IPS-NIHi7 (cell line): ENCODE results near the gene SLC6A6.

ENCODE experiments used
- DNase-seq: peaks from one replicate; pipeline ENCODE4 v3.0.0; 2012; ENCODE audit warnings: mixed read lengths; ENCODE audit errors: extremely low spot score

SLC6A6 gene

DNA sequence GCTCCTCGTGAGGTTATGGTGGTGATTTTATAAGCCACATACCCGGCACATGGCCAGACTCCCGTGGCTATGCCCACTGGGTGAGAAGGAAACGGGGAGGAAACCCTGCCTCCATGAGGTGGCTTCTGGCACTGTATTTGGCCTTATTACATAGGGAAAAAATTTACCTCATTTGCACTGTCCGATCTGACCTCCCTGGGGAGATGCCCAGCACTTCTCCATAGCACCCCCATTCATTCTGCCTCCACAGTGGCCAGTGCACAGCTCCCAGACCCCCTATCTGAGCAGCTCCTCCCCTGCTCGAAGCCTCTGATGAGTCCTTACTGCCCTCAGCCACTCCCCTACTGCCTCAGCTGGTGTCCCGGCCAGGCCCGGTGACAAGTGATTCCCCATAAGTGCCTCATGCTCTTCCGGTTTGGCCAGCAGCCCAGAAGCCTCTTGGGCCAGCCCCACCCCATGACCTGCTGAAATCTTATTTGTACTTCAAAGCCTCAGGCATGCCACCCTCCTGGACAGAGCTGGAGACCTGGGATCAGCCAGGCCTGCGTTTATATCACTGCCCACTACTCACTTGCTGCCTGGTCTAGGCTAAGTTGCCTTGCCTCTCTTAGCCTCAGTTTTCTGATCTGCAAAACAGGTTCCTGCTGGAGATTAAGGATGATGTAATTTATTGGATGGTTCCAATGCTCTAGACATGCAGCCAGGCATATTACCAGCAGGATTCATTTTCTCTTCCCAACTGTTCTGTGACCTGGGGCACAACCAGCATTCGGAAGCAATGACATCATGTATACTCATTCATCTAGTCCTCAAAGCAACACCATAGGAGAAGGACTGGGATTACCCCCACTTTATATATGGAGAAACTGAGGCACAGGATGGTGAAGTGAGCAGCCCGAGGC, 30.6 kb upstream of the SLC6A6 start:
- DNase-seq = no peak

DNA sequence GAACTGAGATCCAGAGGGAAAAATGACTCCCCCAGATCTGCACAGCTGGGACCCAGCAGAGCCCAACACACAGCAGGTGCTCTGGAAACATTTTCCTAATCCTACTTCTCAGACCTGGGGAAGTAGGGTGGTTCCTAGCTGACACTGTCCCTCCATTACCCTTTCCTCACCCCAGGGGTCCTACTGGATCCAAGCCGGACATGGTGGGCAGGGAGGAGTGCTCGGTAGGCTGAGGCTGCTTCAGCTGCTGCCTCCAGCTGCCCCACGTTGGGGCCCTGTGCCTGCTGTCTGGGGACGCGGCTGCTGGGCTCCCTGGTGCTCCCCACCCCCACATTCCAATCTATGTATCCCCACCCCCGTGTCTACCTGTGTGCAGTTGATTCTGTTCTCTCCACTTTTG, 29.8 kb upstream of the SLC6A6 start:
- DNase-seq = no peak

DNA sequence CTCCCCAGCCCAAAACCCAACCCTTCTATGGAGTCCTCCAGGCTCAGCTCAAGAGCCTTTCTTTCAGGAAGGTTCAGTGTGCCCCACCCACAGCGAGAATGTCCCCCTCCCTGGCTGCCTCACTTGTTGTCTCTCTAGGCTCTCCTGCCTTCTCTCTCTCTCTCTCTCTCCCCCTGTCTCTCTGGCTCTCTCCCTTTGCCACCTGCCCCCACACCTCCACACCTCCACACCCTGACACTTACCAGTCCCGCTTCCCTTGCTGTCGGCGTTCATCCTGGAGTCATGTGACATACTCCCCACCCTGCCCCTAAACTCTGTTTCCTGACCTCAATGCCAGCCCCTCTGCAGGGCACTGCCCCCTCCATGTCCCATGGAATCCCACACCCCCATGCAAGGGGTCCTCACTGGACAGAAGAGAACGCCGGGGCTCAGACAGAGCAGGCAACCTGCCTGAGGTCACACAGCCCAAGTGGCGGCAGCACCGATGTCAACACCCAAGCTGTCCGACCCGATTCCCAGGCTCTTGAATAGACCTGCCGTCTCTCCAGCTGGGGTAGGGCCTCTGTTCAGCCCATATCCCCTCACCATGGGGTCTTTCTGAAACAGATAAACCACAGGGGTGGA, 28.5 kb upstream of the SLC6A6 start:
- DNase-seq = no peak

DNA sequence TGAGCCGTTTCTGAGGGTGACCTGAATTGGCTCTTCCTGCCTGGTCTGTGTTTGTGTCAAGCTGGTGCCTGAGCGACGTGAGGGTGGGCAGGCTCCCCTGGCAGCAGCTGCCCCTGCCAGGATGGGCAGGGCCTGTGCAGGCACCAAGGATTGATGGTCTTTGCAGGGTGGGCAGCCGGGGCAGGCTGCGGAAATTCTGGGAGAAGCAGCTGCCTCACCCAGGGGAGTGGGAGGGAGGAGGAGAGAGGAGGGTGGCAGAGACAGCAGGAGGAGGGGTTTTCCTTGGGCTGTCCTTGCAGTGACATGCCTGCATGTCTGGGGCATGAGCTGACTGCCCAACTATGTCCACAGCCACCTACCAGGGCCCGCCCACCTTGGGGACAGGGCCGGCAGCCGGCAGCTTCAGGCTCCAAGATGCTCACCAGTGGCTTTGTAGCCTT, 27.9 kb upstream of the SLC6A6 start:
- peak; percentile 31 for DNase-seq

DNA sequence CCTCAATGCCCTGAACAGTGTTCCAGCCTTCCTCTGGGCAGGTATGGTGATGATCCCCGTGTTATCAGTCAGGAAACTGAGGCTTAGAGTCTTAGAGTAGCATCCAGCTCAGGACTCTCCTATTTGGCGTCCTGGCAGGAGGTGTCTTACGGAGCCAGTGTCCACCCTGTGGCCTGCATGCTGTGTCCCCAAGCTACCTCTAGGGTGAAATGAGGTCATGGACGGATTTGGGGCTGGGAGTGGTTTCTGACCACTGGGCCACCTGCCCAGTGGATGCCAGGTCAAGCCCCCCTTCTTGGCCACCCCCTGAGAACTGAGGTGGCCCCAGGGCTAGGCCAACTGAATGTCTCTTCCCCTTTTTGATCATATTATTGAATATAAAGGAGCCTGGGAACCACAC, 27.2 kb upstream of the SLC6A6 start:
- DNase-seq = no peak

DNA sequence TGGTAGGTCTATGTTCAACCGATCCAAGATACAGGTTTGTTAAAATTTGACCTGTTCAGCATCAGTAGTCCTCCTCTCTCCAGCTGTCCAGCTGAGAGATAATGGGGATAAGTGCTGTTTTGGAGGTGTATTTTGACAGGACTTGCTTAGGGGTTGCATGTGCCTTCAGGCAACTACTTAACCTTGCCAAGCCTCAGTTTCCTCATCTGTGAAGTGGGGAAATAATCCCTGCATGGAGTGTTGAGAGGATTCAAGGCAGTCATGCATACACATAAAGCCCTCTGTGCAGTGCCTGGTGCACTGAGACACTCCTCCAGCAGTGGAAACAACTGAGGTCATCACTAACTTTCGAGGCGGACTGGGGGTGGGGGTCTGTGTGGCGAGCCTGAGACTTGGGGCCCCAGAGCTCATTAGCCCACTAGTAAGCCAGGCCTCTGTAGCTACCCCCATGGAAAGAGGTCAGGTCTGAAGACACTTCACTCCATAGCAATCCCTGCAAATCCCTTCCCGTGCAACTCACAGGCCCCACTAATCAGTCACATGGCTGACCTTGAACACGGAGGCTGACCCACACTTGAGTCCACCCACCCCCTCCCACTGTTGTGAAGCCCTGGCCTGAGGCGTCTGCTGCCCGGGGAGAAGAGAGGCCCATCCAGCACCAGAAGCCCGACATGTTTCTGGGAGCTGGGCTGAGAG, 25.9 kb upstream of the SLC6A6 start:
- DNase-seq = no peak

DNA sequence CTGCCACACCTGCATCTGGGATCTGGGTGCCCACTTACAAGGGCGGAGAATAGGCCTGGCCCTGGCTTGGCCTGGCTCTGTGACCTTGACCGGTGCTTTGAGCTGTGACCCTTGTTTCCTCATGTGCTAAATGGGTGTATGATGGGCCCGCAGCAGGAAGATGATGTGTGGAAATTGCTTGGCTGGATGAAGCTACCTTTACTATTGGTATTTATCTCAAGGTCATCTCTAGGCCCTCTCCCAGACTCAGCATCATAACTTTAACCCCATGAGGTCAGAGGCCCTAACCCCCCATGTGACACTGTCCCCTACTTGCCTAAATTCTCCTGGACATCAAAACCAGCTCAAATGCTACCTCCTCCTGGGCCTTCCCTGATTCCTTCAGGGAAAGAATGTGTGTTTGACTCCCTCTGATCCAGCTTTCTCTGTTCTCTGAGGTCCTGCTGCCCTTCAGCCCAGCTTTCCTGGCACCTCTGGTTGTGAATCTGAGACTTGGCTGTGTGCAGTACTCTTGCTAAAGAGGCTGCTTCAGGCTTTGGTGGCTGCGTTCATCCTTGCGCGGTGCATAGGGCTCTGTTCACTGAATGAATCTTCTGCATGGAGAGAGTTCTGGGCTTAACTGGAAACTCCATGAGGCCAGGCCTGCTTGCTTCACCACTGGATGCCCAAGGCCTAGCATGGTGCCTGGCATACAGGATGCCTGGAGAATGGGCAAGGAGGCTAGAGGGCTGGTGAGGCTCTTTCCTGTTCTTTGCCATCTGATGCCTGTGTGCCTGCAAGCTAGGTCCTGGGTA, 25.2 kb upstream of the SLC6A6 start:
- DNase-seq = no peak

DNA sequence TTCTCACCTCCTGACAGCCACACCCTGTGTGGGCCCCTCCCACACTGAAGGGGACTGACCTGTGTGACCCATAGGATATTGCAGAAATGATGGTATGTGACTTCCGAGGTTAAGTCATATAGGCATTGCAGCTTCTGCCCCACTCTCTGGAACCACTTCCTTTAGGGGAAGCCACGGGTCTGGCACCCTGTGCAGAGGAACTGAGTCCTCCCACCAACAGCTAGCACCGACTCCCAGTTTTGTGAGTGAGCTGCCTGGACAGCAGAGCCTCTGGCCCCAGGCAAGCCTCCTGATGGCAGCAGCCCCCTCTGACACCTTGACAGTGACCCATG, 24.6 kb upstream of the SLC6A6 start:
- DNase-seq = no peak

DNA sequence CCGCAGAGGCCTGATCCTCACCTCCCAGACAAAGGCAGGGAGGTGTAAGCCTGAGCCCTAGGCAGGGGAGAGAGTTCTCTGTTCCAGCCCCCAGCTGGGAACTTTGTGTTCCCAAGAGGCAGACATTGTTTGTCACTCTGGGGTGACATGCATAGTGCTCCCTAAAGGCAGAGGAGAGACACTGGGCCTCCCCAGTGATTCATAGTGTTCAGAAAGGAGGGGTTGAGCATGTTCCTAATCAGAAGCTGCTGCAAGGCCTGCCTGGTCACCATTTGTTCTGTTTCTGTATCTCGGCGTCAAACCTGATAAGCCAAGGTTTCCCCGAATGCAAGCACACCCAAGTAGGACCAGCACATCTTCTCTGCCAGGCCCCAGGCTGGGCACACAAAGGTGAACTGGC, 24.0 kb upstream of the SLC6A6 start:
- DNase-seq = no peak

DNA sequence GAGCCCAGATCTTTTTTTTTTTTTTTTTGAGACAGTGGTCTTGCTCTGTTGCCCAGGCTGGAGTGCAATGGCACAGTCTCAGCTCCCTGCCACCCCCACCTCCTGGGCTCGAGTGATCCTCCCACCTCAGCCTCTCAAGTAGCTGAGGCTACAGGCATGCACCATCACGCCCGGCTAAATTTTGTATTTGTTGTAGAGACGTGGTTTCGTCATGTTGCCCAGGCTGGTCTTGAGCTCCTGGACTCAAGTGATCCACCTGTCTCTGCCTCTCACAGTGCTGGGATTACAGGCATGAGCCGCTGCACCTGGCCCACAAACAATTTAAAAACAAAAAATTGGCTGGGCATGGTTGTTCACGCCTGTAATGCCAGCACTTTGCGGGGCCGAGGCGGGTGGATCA, 22.6 kb upstream of the SLC6A6 start:
- no peak for DNase-seq

DNA sequence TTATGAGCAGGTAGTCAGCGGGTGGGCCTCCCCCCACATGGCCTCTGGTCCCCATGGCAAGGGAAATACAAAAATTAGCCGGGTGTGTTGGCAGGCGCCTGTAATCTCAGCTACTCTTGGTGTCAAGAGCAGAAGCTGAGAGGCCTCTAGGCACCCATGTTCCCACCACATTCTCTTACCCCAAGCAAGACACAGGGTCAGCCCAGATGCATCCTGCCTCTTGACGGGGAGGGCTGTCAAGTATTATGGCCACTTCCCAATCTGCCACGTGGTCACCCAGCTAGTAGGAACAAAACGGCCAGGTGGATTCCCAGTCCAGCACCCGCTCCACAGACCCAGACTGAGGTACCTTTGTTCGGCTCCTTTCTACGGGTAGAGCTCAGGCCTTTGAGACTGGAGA, 16.2 kb upstream of the SLC6A6 start:
- DNase-seq = no peak

DNA sequence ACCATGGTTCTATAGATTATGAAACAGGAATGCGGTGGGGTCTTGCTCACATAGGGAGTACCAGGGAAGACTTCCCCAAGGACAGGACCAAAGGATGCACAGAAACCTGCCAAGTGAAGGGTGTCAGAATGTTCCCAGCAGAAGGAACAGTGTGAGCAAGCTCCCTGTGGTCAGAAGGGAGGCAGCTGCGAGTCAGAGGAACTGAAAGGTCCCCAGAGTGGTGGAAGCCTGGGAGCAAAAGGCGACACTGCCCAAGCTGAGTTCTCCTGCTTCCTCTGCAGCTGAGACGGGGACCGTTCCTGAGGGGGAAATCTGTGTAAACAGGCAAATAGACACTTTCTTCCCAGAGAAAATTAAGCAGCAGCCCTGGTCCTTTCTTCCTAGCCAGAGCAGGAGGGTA, 14.2 kb upstream of the SLC6A6 start:
- no peak for DNase-seq

DNA sequence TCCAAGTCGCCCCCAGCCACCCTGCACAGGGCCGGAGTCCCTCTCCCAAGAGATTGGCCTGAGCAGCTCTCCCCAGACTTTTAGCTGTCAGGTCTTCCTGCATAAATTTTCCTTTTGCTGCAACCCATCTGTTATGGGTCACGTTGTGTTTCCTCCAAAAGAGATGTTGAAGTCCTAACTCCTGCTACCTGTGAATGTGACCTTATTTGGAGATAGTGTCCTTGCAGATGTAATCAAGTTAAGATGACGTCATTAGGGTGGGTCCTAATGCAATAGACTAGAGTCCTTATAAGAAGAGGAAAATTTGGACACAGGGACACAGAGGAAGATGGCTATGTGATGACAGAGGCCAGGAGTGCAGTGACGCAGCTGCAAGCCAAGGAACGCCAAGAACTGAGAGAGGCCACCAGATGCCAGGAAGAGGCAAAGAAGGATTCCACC, 13.2 kb upstream of the SLC6A6 start:
- no peak for DNase-seq

DNA sequence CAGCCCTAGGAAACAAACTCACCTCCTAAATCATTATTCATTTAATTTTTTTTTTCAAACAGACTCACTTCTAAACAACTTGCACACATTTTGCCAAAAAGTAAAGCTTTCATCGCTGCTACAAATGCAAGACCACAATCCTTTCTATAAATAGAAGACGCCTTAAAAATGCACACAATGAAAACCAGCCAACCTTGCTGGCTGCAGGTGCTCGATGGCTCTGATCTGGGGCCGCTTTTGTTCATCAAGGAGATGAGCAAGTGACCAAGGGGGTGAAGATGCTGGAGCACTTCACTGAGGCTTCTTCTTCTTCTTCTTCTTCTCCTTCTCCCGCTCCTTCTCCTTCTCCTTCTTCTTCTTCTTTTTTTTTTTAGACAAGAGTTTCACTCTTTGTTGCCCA, 12.7 kb upstream of the SLC6A6 start:
- no peak for DNase-seq

DNA sequence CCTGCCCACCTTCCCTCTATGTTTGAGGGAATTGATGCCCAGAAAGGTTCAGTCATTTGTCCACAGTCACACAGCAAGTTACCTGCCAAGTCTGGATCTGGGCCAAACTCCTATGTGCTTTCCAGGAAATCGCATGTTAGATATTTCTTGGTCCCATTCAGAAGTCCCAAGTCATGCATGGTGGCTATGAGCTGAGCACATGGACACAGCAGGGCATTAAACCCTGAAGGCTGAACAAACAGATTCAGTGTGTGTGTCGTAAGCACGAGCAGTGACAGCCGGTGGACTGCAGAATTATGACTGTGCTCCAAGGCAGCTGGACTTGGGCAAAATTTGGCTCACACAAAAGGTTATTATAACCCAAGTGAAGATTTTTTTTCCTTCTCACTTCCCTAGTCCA, 11.4 kb upstream of the SLC6A6 start:
- no peak for DNase-seq

DNA sequence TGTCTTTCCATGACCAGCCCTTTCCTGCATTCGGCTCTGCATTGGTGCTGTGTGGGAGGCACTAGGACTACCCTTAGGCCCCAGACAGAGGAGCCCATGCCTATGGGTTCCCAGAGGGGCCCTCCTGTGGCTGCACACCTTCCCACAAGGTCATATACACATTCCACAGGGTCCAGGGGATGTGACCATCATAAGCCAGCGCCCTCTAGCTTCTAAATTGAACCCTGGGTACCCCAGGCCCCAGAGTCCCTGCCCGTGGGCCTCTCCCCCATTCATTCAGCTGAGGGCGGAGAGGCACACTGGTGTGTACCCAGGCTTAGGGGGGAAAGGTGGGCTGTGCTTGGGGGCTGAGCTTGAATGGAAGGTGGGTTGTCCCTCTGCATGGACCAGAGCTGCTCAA, 10.2 kb upstream of the SLC6A6 start:
- no peak for DNase-seq

DNA sequence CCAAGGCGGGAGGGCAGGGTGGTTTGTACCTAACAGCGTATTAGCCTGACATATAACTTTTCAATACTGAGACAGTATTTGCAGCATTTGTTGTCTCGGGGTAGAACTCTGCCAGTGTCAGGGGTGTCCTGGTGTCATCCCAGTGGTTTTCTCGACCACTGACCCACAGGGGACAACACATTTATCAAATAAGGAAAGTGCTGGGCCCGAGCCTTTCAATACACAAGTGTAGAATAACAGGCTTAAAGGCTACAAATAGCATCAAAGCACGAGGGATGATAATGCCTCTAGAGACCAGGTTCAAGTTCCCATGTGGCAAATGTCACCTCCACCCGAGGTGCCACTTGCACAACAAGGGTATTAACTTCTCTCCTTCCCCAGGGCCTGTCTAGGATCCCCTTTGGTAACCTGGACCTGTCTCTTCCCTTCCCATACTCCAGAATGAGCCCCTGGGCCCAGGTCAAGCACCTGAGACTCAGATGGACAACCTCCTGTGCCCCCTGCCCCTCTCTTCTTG, 9.5 kb upstream of the SLC6A6 start:
- no peak for DNase-seq

DNA sequence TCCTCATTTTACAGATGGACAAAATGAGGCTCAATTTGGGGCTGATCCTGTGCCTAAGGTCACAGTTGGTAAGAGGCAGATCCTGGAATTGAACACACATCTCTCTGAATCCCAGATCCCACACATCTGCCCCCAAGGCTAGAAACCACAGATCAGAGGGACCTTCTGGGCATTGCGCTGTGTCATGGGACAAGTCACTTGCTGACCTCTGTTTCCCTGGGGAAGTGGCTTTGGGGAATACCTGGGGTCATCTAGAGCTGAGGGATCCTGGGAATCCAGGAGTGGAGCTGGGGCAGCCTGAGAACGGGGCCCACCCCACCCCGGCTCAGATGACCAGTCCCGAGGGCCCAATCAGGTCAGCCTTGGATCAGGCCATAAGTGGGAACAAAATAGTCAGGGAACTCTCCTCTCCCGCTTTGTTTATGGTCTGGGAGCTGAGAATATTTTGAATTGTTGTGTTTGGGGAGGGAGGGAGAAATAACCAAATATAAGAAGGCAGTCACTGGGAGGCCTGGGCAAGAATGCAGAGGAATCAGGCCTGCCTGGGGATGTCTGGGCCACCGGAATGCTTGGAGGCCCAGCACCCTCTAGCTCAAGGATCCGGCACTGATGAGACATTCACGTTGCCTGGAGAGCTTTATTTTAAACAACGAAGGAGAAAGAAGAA, 8.8 kb upstream of the SLC6A6 start:
- DNase-seq = no peak

DNA sequence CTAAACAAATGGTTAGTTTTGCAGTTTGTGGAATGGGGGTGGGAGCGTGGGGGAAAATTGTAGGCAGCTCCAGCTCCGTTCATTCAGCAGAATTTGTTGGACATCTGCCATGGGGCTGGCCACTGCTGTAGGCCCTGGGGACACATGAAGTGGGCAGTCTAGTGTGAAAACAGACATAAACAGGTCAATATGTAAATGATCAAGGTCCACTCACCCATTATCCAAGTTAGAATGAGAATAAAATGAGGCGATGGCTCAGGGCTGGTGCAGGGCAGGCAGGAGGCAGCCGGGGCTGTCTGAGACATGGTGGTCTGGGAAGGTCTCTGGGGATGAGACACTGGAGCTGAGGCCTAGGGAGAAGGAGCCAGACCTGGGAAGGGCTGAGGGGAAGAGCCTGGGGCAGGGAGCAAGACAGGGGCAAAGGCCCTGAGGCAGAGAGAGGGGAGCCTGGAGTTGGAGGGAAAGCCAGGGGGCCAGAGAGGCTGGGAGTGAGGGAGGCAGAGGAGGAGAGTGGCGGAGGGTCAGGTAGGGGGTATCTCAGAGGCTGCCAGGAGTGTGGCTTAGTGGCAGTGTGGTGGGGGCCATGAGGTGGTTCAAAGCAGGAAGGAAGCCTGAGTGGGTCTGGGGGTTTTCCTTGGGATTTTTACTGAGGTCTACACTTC, 6.2 kb upstream of the SLC6A6 start:
- DNase-seq = no peak

DNA sequence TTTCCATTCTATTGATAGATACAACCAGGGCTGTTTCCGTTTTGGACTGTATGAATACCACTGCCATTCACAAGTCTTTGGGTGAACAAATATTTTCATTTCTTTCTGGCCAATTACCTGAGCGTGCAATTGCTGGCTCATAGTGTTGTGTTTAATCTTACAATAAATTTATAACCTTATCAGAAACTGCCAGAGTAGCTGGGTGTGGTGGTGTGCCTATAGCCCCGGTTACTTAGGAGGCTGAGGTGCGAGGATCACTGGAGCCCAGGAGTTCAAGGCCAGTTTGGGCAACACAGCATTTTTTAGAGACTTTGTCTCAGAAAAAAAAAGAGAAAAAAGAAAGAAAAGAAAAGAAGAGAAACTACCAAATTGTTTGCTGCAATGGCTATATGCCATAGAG, 5.4 kb upstream of the SLC6A6 start:
- no peak for DNase-seq

DNA sequence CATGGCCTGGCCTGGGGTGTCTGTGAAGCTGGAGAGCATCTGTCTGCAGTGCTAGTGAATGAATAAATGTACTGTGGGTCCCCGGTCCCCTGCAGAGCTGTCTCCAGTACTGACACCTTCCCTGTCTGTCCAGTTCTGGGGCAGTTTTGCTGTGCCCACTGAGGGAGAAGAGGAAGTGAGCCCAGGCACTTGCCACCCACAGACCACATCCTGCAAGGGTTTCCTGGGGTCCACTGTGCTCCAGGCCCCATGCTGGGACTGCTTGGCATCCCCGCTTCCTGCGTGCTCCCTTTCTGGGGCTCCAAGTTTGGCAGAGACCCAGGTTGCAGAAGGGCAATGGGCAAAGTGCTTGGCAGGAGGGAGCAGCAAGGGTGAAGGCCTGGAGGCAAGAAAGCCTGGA, 4.9 kb upstream of the SLC6A6 start:
- DNase-seq = no peak
